Measurements from ENCODE around the gene MACROD2.
"Not testable (repeated sequence)": the region's sequence is repeated elsewhere in the genome, so short reads cannot be mapped to it uniquely, and the experiment has no call there.

The MACROD2 gene

GRCh38 chr20:14418376-14418775 is 423.1 kb downstream of the MACROD2 start:
- no peak for DNase-seq

GRCh38 chr20:14422892-14423291 is 427.6 kb downstream of the MACROD2 start:
- no peak for DNase-seq

- DNase-seq, result no peak
Observed at GRCh38 chr20:14431568-14431967, 436.3 kb downstream of the MACROD2 start.

- DNase-seq, result no peak
Observed at GRCh38 chr20:14432085-14432484, 436.8 kb downstream of the MACROD2 start.

- no peak for DNase-seq
Observed at GRCh38 chr20:14432597-14432996, 437.3 kb downstream of the MACROD2 start.

GRCh38 chr20:14434384-14435136 is 439.2 kb downstream of the MACROD2 start:
- no peak for DNase-seq

GRCh38 chr20:14441201-14441600 is 445.9 kb downstream of the MACROD2 start:
- DNase-seq, result no peak

GRCh38 chr20:14444106-14444505 is 448.8 kb downstream of the MACROD2 start:
- no peak for DNase-seq

- no peak for DNase-seq
Observed at GRCh38 chr20:14445310-14445709, 450.0 kb downstream of the MACROD2 start.

- DNase-seq, result no peak
Observed at GRCh38 chr20:14445902-14446301, 450.6 kb downstream of the MACROD2 start.

- DNase-seq, result no peak
Observed at GRCh38 chr20:14446446-14446845, 451.1 kb downstream of the MACROD2 start.

GRCh38 chr20:14449323-14449722 is 454.0 kb downstream of the MACROD2 start:
- DNase-seq, result no peak

- no peak for DNase-seq
Observed at GRCh38 chr20:14450256-14450655, 454.9 kb downstream of the MACROD2 start.

- no peak for DNase-seq
Observed at GRCh38 chr20:14451458-14451857, 456.1 kb downstream of the MACROD2 start.

- no peak for DNase-seq
Observed at GRCh38 chr20:14453259-14453658, 457.9 kb downstream of the MACROD2 start.

GRCh38 chr20:14454296-14454695 is 459.0 kb downstream of the MACROD2 start:
- DNase-seq, result no peak

GRCh38 chr20:14467104-14467827 is 471.9 kb downstream of the MACROD2 start:
- DNase-seq, result not testable (repeated sequence)

- no peak for DNase-seq
Observed at GRCh38 chr20:14470231-14470899, 475.0 kb downstream of the MACROD2 start.

- no peak for DNase-seq
Observed at GRCh38 chr20:14470977-14471661, 475.8 kb downstream of the MACROD2 start.

GRCh38 chr20:14477125-14477524 is 481.8 kb downstream of the MACROD2 start:
- DNase-seq, result no peak

GRCh38 chr20:14478126-14478525 is 482.8 kb downstream of the MACROD2 start:
- no peak for DNase-seq

GRCh38 chr20:14481863-14482262 is 486.5 kb downstream of the MACROD2 start:
- no peak for DNase-seq

GRCh38 chr20:14488212-14488611 is 492.9 kb downstream of the MACROD2 start:
- no peak for DNase-seq

All from activated effector memory CD4-positive, alpha-beta T cell treated with anti-CD3 and anti-CD28 coated beads, Interleukin-2, amount 50 U/mL, for 16 hours (primary cell).